Activated CD4-positive, alpha-beta T cell treated with anti-CD3 and anti-CD28 coated beads for 4 hours (primary cell): ENCODE data around the gene CCDC196.

Experiments
- DNase-seq, 2 donors: peaks; one replicate each; pipeline ENCODE4 v3.0.0-alpha.2; 2020

CCDC196 gene

GRCh38 chr14:66485910-66486421, at the start of gene CCDC196:
Gene CCDC196 (plus strand): TSS chr14:66486371. CDS start chr14:66486503, 132 bp downstream.
- DNase-seq, result no peak

GRCh38 chr14:66440801-66441200, 45.4 kb upstream of the CCDC196 start:
- no peak for DNase-seq

GRCh38 chr14:66442953-66443571, 43.1 kb upstream of the CCDC196 start:
- no peak for DNase-seq

- no peak for DNase-seq
Measured at GRCh38 chr14:66443785-66444184, 42.4 kb upstream of the CCDC196 start.

- DNase-seq, result no peak
Measured at GRCh38 chr14:66444271-66444927, 41.8 kb upstream of the CCDC196 start.

GRCh38 chr14:66445936-66446335, 40.2 kb upstream of the CCDC196 start:
- no peak for DNase-seq

- no peak for DNase-seq
Measured at GRCh38 chr14:66453469-66453868, 32.7 kb upstream of the CCDC196 start.

- DNase-seq, result no peak
Measured at GRCh38 chr14:66459603-66460002, 26.6 kb upstream of the CCDC196 start.

GRCh38 chr14:66464261-66464660, 21.9 kb upstream of the CCDC196 start:
- DNase-seq, result no peak

- DNase-seq, result no peak
Measured at GRCh38 chr14:66468778-66469367, 17.3 kb upstream of the CCDC196 start.

GRCh38 chr14:66471584-66471983, 14.6 kb upstream of the CCDC196 start:
- no peak for DNase-seq

GRCh38 chr14:66472251-66472650, 13.9 kb upstream of the CCDC196 start:
- no peak for DNase-seq

- DNase-seq, result no peak
Measured at GRCh38 chr14:66473223-66473622, 12.9 kb upstream of the CCDC196 start.

GRCh38 chr14:66476964-66477363, 9.2 kb upstream of the CCDC196 start:
- DNase-seq, result no peak

- no peak for DNase-seq
Measured at GRCh38 chr14:66477567-66477966, 8.6 kb upstream of the CCDC196 start.

GRCh38 chr14:66482873-66483272, 3.3 kb upstream of the CCDC196 start:
- no peak for DNase-seq

- no peak for DNase-seq
Measured at GRCh38 chr14:66483322-66483721, 2.8 kb upstream of the CCDC196 start.

- DNase-seq, result no peak
Measured at GRCh38 chr14:66485029-66485428, 1.1 kb upstream of the CCDC196 start.

- no peak for DNase-seq
Measured at GRCh38 chr14:66487164-66487563, 993 bp downstream of the CCDC196 start.

- no peak for DNase-seq
Measured at GRCh38 chr14:66490143-66491111, 4.3 kb downstream of the CCDC196 start.

GRCh38 chr14:66493750-66494149, 7.6 kb downstream of the CCDC196 start:
- DNase-seq, result no peak

- peak; percentile 22 to 24 for DNase-seq
Measured at GRCh38 chr14:66495218-66496098, 9.3 kb downstream of the CCDC196 start.
